Measurements from ENCODE around the gene CARD19. TPM values are rescaled to one million over a fixed set of nuclear protein-coding genes. Genes with fewer than 3 reads are reported as not detected.
A peak's percentile ranks its signal among the peaks of the same experiment; 100 is the strongest.

CARD19 gene
- total RNA-seq, 1 experiment from 2014 or later: 36.6 TPM

GRCh38 chr9:93148721-93149120, 52.7 kb downstream of the CARD19 start:
- intact Hi-C loops (cut with micrococcal nuclease): no loop called here

DNA sequence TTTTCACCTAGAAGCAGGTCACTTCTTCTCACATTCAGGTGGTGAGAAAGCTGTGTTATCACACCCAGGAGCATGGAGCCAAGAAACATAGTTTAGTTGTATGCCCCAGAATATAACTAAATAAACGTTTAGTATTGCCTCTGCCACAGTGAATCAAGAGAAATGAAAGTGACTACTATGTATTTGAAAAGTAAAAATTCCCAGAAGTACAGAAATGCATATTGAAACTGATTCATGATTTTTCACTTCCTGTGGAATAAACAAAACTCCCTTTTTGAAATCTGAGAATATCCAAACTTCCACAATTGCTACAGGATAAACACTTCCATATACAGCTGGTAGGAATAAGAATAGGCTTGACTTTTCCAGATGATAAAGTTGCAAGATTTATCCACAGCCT, 53.3 kb downstream of the CARD19 start:
- H3K27me3 Mint-ChIP-seq (ENCODE audit: insufficient read depth, unreplicated experiment): no peaks in the 10 kb centered on the region
- H3K4me1 Mint-ChIP-seq (ENCODE audit: insufficient read depth, unreplicated experiment): peaks cover 3% of the 10 kb centered on the region
- intact Hi-C loops (cut with micrococcal nuclease): no loop called here
- no TSS peak for BruUV-seq (replicated peaks)
- no peak overlapping the region for H3K27ac Mint-ChIP-seq (ENCODE audit: low read depth, unreplicated experiment)
- H3K9me3 Mint-ChIP-seq (ENCODE audit: unreplicated experiment): no peaks in the 10 kb centered on the region
- no peaks in the 10 kb centered on the region for H3K36me3 Mint-ChIP-seq (ENCODE audit: insufficient read depth, unreplicated experiment)
- peak; percentile 16 for DNase-seq (ENCODE audit: unreplicated experiment)
- CTCF ChIA-PET: interaction anchor here (1.8 kb wide), 1 partner anchor 40 kb away, joined by 8 read pairs; no protein-coding TSS in a partner anchor
- POLR2A ChIA-PET: interaction anchor here (1.2 to 1.3 kb wide), 2 partner anchors 9 to 15 kb away, joined by 3 to 4 read pairs; partner anchors contain the start of gene NINJ1
- TF ChIP-seq, protein P1, sequence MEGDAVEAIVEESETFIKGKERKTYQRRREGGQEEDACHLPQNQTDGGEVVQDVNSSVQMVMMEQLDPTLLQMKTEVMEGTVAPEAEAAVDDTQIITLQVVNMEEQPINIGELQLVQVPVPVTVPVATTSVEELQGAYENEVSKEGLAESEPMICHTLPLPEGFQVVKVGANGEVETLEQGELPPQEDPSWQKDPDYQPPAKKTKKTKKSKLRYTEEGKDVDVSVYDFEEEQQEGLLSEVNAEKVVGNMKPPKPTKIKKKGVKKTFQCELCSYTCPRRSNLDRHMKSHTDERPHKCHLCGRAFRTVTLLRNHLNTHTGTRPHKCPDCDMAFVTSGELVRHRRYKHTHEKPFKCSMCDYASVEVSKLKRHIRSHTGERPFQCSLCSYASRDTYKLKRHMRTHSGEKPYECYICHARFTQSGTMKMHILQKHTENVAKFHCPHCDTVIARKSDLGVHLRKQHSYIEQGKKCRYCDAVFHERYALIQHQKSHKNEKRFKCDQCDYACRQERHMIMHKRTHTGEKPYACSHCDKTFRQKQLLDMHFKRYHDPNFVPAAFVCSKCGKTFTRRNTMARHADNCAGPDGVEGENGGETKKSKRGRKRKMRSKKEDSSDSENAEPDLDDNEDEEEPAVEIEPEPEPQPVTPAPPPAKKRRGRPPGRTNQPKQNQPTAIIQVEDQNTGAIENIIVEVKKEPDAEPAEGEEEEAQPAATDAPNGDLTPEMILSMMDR (IDR thresholded peaks at IDR 0.05; ENCODE audit: unreplicated experiment): no peak
- H3K4me3 Mint-ChIP-seq (ENCODE audit: unreplicated experiment): no peak overlapping the region

More at GRCh38 chr9:93148721-93149120, 52.7 kb downstream of the CARD19 start:
- CTCF ChIA-PET: interaction anchor here (0.6 kb wide), 1 partner anchor 149 kb away, joined by 3 read pairs; no protein-coding TSS in a partner anchor
- H3K4me1 Mint-ChIP-seq (ENCODE audit: insufficient read depth, unreplicated experiment): peaks cover 8% of the 10 kb centered on the region
- no peak for DNase-seq (ENCODE audit: unreplicated experiment)
- H3K9me3 Mint-ChIP-seq (ENCODE audit: unreplicated experiment): no peaks in the 10 kb centered on the region
- POLR2A ChIA-PET: interaction anchor here (1.2 kb wide), 1 partner anchor 15 kb away, joined by 3 read pairs; the partner anchor contains the start of gene NINJ1
- no peak overlapping the region for H3K4me3 Mint-ChIP-seq (ENCODE audit: unreplicated experiment)
- H3K27ac Mint-ChIP-seq (ENCODE audit: low read depth, unreplicated experiment): no peak overlapping the region
- no TSS peak for BruUV-seq (replicated peaks)
- TF ChIP-seq, protein P1 (IDR thresholded peaks at IDR 0.05; ENCODE audit: unreplicated experiment): no peak
- H3K27me3 Mint-ChIP-seq (ENCODE audit: insufficient read depth, unreplicated experiment): no peaks in the 10 kb centered on the region
- H3K36me3 Mint-ChIP-seq (ENCODE audit: insufficient read depth, unreplicated experiment): no peaks in the 10 kb centered on the region

DNA sequence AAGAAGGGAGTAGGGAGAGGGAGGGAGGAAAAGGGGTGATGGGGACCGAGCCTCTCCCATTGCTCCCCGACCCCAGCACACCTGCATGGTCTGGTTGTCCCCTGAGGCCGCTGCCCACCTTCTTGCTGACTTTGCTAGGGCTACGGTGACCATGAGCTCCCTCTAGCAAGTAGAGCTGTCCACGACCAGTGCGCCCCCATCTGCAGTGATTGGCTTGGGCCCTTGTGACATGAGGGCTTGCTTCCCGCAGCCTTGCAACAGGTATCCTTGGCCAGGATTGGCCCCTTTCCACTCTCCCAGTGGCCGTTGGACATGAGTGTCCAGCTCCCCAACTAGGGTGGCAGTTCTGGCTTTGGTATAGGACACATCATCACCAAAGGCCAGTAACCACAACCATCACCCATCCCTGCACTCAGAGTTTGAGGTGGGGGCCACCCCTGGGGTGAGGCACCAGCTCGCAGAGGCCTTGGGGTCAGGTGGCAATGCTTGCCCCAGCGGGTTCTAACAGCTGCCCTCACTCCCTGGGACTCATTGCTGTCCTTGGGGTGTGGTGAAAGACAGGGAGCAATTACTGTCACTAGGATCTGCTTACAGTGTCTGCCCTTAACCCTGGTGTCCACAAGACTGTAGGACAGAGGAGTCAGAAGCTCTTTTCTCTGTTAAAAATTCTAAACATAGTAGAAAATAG, 55.2 kb downstream of the CARD19 start:
- no peak for DNase-seq (ENCODE audit: unreplicated experiment)
- no peaks in the 10 kb centered on the region for H3K9me3 Mint-ChIP-seq (ENCODE audit: unreplicated experiment)
- no peaks in the 10 kb centered on the region for H3K4me1 Mint-ChIP-seq (ENCODE audit: insufficient read depth, unreplicated experiment)
- BruUV-seq (replicated peaks): no TSS peak
- TF ChIP-seq, protein P1 (IDR thresholded peaks at IDR 0.05; ENCODE audit: unreplicated experiment): no peak
- intact Hi-C loops (cut with micrococcal nuclease): no loop called here
- H3K36me3 Mint-ChIP-seq (ENCODE audit: insufficient read depth, unreplicated experiment): no peaks in the 10 kb centered on the region
- H3K27me3 Mint-ChIP-seq (ENCODE audit: insufficient read depth, unreplicated experiment): no peaks in the 10 kb centered on the region
- no peak overlapping the region for H3K4me3 Mint-ChIP-seq (ENCODE audit: unreplicated experiment)
- ChIA-PET CTCF (interaction anchor here (0.6 to 1.8 kb wide), 4 partner anchors 15 to 42 kb away, joined by 3 to 8 read pairs (median 3); partner anchors contain the start of gene NINJ1), POLR2A (no interaction called here)
- H3K27ac Mint-ChIP-seq (ENCODE audit: low read depth, unreplicated experiment): no peak overlapping the region

GRCh38 chr9:93154293-93154903, 58.4 kb downstream of the CARD19 start:
- Mint-ChIP-seq H3K4me1 (ENCODE audit: insufficient read depth, unreplicated experiment) (no peaks in the 10 kb centered on the region), H3K4me3 (ENCODE audit: unreplicated experiment) (no peak overlapping the region), H3K27ac (ENCODE audit: low read depth, unreplicated experiment) (no peak overlapping the region), H3K9me3 (ENCODE audit: unreplicated experiment) (no peaks in the 10 kb centered on the region), H3K36me3 (ENCODE audit: insufficient read depth, unreplicated experiment) (no peaks in the 10 kb centered on the region), H3K27me3 (ENCODE audit: insufficient read depth, unreplicated experiment) (no peaks in the 10 kb centered on the region)
- ChIA-PET CTCF (interaction anchor here (0.6 to 1.8 kb wide), 11 partner anchors 8 to 804 kb away, joined by 3 to 10 read pairs (median 4); no protein-coding TSS in a partner anchor), POLR2A (interaction anchor here (0.7 kb wide), 1 partner anchor 34 kb away, joined by 3 read pairs; no protein-coding TSS in a partner anchor)
- DNase-seq (ENCODE audit: unreplicated experiment): peak; percentile 54
- intact Hi-C loops (cut with micrococcal nuclease): loop anchor here (1.0 kb wide), 1 partner anchor 45 kb away; no protein-coding TSS in a partner anchor
- TF ChIP-seq, protein P1 (IDR thresholded peaks at IDR 0.05; ENCODE audit: unreplicated experiment): peak; percentile 62
- no TSS peak for BruUV-seq (replicated peaks)
